Neutrophil (primary cell): ENCODE measurements around the gene PTGES2.

Experiments used
- H3K27ac ChIP-seq: fragments of 200-600 bp; sonication (generic); 2 replicates; pipeline ENCODE4 v1.5.1; 2016; ENCODE audit warnings: mild to moderate bottlenecking, moderate library complexity
- H3K27me3 ChIP-seq: fragments of 200-600 bp; sonication (generic); 2 replicates; pipeline ENCODE4 v1.6.0; 2016; ENCODE audit warnings: mild to moderate bottlenecking
- H3K36me3 ChIP-seq: fragments of 200-600 bp; sonication (generic); 2 replicates; pipeline ENCODE4 v1.5.1; 2017
- H3K4me1 ChIP-seq, 2 experiments: fragments of 200-600 bp in 1 of 2; sonication (generic) in 1 of 2; 1 replicate in 1 of 2; 2 replicates in 1 of 2; pipeline versions ENCODE4 v1.5.1 to v1.6.1; 2013 to 2016; ENCODE audit warnings: low read depth in 1 of 2, low read length in 1 of 2, mild to moderate bottlenecking in 1 of 2, moderate library complexity in 1 of 2; ENCODE audit not compliant: control insufficient read depth in 1 of 2, insufficient read depth in 1 of 2
- H3K4me3 ChIP-seq, 2 experiments: fragments of 200-600 bp in 1 of 2; sonication (generic) in 1 of 2; 1 replicate in 1 of 2; 2 replicates in 1 of 2; pipeline ENCODE4 v1.5.1; 2013 to 2016; ENCODE audit warnings: low read depth in 1 of 2, low read length in 1 of 2, mild to moderate bottlenecking in 1 of 2, moderate library complexity in 1 of 2
- H3K9me3 ChIP-seq: fragments of 200-600 bp; sonication (generic); 2 replicates; pipeline ENCODE4 v1.5.1; 2016
- TF ChIP-seq, protein P1 (sequence below): fragments of 200-600 bp; sonication (generic); IDR thresholded peaks from 2 replicates; pipeline ENCODE4 v1.5.1; 2016; ENCODE audit warnings: antibody characterized with exemption

The PTGES2 gene

DNA sequence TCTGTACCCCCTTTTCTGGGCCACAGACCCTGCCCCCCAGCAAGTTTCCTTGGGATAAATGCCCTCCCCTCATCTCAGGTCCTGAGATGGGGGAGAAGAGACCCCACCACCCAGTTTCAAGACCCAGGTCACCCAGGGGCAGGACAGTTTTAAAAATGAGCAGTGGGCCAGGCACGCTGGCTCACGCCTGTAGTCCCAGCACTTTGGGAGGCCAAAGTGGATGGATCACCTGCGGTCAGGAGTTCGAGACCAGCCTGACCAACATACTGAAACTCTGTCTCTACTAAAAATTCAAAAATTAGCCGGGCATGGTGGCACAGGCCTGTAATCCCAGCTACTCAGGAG lies 6.1 kb downstream of the PTGES2 start:
- H3K27ac ChIP-seq = no peak overlapping the region
- H3K36me3 ChIP-seq = peaks cover 37% of the 10 kb centered on the region
- TF ChIP-seq, protein P1, sequence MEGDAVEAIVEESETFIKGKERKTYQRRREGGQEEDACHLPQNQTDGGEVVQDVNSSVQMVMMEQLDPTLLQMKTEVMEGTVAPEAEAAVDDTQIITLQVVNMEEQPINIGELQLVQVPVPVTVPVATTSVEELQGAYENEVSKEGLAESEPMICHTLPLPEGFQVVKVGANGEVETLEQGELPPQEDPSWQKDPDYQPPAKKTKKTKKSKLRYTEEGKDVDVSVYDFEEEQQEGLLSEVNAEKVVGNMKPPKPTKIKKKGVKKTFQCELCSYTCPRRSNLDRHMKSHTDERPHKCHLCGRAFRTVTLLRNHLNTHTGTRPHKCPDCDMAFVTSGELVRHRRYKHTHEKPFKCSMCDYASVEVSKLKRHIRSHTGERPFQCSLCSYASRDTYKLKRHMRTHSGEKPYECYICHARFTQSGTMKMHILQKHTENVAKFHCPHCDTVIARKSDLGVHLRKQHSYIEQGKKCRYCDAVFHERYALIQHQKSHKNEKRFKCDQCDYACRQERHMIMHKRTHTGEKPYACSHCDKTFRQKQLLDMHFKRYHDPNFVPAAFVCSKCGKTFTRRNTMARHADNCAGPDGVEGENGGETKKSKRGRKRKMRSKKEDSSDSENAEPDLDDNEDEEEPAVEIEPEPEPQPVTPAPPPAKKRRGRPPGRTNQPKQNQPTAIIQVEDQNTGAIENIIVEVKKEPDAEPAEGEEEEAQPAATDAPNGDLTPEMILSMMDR = no peak
- peaks cover 24 to 28% of the 10 kb centered on the region in 2 experiments for H3K4me1 ChIP-seq
- H3K27me3 ChIP-seq = no peaks in the 10 kb centered on the region
- no peaks in the 10 kb centered on the region for H3K9me3 ChIP-seq
- no peak overlapping the region for H3K4me3 ChIP-seq

DNA sequence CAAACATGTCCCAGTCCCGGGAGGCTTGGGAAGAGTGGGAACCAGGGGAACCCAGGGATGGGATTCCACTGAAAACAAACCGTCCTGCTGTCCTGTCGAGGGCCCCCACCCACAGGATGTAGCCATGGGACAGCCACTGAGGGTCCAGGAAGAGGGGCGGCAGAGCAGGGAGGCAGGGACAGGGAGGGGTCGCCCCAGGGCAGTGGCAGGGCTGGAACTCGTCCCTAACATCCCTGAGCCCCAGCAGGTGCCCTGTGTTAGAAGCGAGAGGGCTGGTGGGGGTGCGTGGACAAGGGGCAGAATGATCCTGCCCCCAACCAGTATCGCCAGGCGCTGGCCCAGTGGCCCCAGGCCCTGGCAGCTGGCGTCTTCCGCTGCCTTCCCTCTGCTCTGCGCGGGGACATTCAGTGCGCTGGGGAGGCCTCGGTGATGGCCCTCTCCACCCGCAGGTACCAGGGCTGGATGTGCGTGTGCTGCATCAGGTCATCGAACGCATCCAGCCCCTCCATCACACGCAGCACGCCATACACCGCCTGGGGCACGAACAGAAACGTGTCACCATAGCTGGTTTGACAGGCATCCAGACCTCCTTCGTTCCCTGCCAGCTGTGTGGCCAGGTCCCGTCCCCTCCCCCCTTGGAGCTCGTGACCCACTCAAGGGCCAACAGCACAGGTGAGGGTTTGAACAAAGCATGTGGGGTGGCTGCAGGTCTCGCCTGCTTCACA lies 6.6 kb downstream of the PTGES2 start:
- H3K36me3 ChIP-seq = peaks cover 37% of the 10 kb centered on the region
- TF ChIP-seq, protein P1 = no peak
- no peaks in the 10 kb centered on the region for H3K27me3 ChIP-seq
- no peaks in the 10 kb centered on the region for H3K9me3 ChIP-seq
- H3K4me1 ChIP-seq = peaks cover 19 to 23% of the 10 kb centered on the region in 2 experiments
- H3K27ac ChIP-seq = no peak overlapping the region
- H3K4me3 ChIP-seq = no peak overlapping the region

DNA sequence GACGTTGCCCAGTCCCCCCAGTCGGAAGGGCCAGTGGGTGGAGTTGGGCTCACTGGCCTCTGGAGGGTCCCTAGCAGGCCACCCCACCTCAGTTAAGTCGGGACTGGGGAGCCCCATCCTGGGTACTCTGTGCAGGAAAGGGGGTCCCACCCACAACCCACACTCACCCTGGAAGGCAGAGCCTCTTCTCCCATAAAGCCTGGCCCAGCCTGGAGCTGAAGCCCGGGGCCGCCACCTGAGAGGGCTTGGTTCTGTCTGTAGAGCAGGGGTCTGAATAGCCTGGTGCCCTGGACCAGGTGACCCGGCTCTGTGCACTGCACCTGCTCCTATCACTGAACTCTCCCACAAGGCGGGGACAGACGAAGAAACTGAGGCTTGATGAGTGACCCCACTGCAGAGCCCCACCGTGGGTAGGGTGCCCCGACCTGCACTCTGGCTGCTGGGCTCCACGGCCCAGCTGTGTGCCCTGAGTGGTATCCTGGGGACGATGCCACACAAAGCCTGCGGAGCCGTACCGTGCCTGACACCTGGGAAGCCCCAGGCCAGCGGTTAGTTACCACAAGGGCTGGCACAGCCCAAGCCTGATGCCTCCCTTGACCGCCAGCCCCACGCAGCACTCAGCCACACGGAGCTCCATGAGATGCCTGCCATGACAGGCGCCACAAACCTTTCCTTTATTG lies 7.3 kb downstream of the PTGES2 start:
- TF ChIP-seq, protein P1 = no peak
- peaks cover 37% of the 10 kb centered on the region for H3K36me3 ChIP-seq

DNA sequence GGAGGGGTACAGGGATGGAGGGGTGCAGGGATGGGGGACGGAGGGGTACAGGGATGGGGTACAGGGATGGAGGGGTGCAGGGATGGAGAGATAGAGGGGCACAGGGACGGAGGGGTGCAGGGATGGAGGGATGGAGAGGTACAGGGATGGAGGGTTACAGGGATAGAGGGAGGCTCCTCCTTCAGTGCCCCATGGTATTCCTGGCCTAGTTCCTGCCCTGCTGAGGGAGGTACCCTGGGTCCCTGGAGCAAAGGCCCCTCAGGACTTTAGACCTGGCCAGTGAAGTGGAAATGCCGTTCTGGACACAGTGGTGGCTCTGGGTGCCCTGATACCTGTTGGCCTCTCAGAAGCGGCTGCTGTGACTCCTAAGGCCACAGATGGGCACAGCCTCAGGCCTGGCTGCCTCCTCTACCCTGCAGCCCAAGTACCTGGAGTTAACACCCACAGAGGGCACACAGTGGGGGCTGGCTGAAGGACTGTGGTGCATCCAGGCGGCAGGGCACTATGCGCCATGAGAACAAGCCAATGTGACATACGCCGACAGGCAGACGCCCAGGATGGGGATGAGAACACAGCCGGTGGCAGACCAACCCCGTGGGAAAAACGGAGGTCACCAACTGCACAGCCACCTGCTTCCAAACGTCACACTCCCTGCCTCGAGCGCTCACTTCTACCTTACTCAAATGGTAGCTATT lies 8.4 kb downstream of the PTGES2 start:
- H3K9me3 ChIP-seq = no peaks in the 10 kb centered on the region
- peaks cover 42% of the 10 kb centered on the region for H3K36me3 ChIP-seq
- peaks cover 5 to 8% of the 10 kb centered on the region in 2 experiments for H3K4me1 ChIP-seq
- H3K4me3 ChIP-seq = no peak overlapping the region
- no peaks in the 10 kb centered on the region for H3K27me3 ChIP-seq
- TF ChIP-seq, protein P1 = no peak
- H3K27ac ChIP-seq = no peak overlapping the region

More for the DNA sequence above, 7.3 kb downstream of the PTGES2 start:
- no peaks in the 10 kb centered on the region for H3K9me3 ChIP-seq
- no peak overlapping the region for H3K4me3 ChIP-seq
- H3K4me1 ChIP-seq = peaks cover 12 to 16% of the 10 kb centered on the region in 2 experiments
- no peaks in the 10 kb centered on the region for H3K27me3 ChIP-seq
- no peak overlapping the region for H3K27ac ChIP-seq

DNA sequence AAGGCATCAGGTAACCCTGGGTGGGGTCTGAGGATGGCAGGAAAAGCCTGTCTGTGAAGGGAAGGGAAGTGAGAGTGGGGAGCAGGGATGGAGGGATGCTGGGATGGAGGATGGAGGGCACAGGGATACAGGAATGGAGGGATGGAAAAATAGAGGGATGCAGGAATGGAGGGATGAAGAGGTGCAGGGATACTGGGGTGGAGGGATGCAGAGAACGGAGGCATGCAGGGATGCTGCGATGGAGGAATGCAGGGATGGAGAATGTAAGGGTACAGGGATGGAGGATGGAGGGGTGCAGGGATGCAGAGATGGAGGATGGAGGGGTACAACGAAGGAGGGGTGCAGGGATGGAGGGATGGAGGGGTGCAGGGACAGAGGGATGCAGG lies 9.1 kb downstream of the PTGES2 start:
- Histone ChIP-seq H3K4me1 (peaks cover 5 to 8% of the 10 kb centered on the region in 2 experiments), H3K4me3 (no peak overlapping the region), H3K27me3 (no peaks in the 10 kb centered on the region), H3K27ac (no peak overlapping the region), H3K9me3 (no peaks in the 10 kb centered on the region), H3K36me3 (peaks cover 39% of the 10 kb centered on the region)
- TF ChIP-seq, protein P1 = no peak
